Measurements from ENCODE around the gene SLC35F4. TPM values are rescaled to one million over a fixed set of nuclear protein-coding genes. Genes with fewer than 3 reads are reported as not detected.

Gene SLC35F4
- total and polyA plus RNA-seq, 10 donors = not detected

GRCh38 chr14:57831981-57832380 is 33.9 kb downstream of the SLC35F4 start:
- 10 to 17% (median 13%) methylated on average over 5 of the region's 5 CpGs for WGBS, 5 donors
- no peaks in the 10 kb centered on the region for H3K36me3 ChIP-seq
- intact Hi-C loops (cut with DNase I; ENCODE audit: low total_unique reads) = no loop called here
- no peaks in the 10 kb centered on the region for H3K4me1 ChIP-seq
- H3K27ac ChIP-seq = no peak overlapping the region
- H3K9me3 ChIP-seq = peaks cover 0 to 2% (median 0%) of the 10 kb centered on the region in 8 donors
- H3K27me3 ChIP-seq (replicated peaks in 1 of 7) = peaks cover 0 to 7% (median 0%) of the 10 kb centered on the region in 7 donors
- no peak overlapping the region for H3K4me3 ChIP-seq
- TF ChIP-seq CTCF (IDR thresholded peaks at IDR 0.05 in 8 of 11, conservative IDR thresholded peaks at IDR 0.05 in 3 of 11) (no peak), POLR2A (IDR thresholded peaks at IDR 0.05) (no peak), POLR2AphosphoS5 (IDR thresholded peaks at IDR 0.05) (no peak)
- DNase-seq = no peak

GRCh38 chr14:57828713-57829112 is 37.2 kb downstream of the SLC35F4 start:
- H3K4me3 ChIP-seq = no peak overlapping the region
- H3K9me3 ChIP-seq = peaks cover 0 to 13% (median 3%) of the 10 kb centered on the region in 8 donors
- intact Hi-C loops (cut with DNase I; ENCODE audit: low total_unique reads) = no loop called here
- H3K36me3 ChIP-seq = no peaks in the 10 kb centered on the region
- TF ChIP-seq POLR2AphosphoS5 (IDR thresholded peaks at IDR 0.05) (no peak), CTCF (IDR thresholded peaks at IDR 0.05 in 8 of 11, conservative IDR thresholded peaks at IDR 0.05 in 3 of 11) (no peak)
- no peak overlapping the region for H3K27ac ChIP-seq
- peaks cover 0 to 7% (median 0%) of the 10 kb centered on the region in 7 donors for H3K27me3 ChIP-seq (replicated peaks in 1 of 7)
- 64 to 83% (median 73%) methylated on average over 2 of the region's 2 CpGs for WGBS, 5 donors
- H3K4me1 ChIP-seq = no peaks in the 10 kb centered on the region
- DNase-seq = no peak

GRCh38 chr14:57823015-57823660 is 42.8 kb downstream of the SLC35F4 start:
- no peak for TF ChIP-seq POLR2A (IDR thresholded peaks at IDR 0.05)
- 74 to 84% (median 78%) methylated on average over 4 of the region's 4 CpGs for WGBS, 5 donors

GRCh38 chr14:57822081-57822480 is 43.8 kb downstream of the SLC35F4 start:
- no peaks in the 10 kb centered on the region for H3K27me3 ChIP-seq (replicated peaks in 1 of 7)
- H3K4me3 ChIP-seq = no peak overlapping the region
- H3K4me1 ChIP-seq = no peaks in the 10 kb centered on the region
- TF ChIP-seq CTCF (IDR thresholded peaks at IDR 0.05 in 8 of 11, conservative IDR thresholded peaks at IDR 0.05 in 3 of 11) = no peak
- TF ChIP-seq POLR2A (IDR thresholded peaks at IDR 0.05) = no peak
- TF ChIP-seq POLR2AphosphoS5 (IDR thresholded peaks at IDR 0.05) = no peak
- DNase-seq = no peak
- H3K27ac ChIP-seq = no peak overlapping the region
- H3K9me3 ChIP-seq = peaks cover 0 to 12% (median 3%) of the 10 kb centered on the region in 8 donors
- intact Hi-C loops (cut with DNase I; ENCODE audit: low total_unique reads) = no loop called here
- no peaks in the 10 kb centered on the region for H3K36me3 ChIP-seq

More at GRCh38 chr14:57823015-57823660, 42.8 kb downstream of the SLC35F4 start:
- Histone ChIP-seq H3K4me3 (no peak overlapping the region), H3K9me3 (peaks cover 0 to 13% (median 3%) of the 10 kb centered on the region in 8 donors), H3K27me3 (replicated peaks in 1 of 7) (no peaks in the 10 kb centered on the region), H3K4me1 (no peaks in the 10 kb centered on the region), H3K36me3 (no peaks in the 10 kb centered on the region), H3K27ac (no peak overlapping the region)
- intact Hi-C loops (cut with DNase I; ENCODE audit: low total_unique reads) = no loop called here
- no peak for DNase-seq
